HG03095 (cell line): Measurements from ENCODE around the gene GABRA1.

Experiments used
- ATAC-seq: cut with Tn5 transposase; IDR thresholded peaks from one replicate; pipeline ENCODE4 v1.9.1; 2021; ENCODE audit warnings: moderate library complexity; ENCODE audit not compliant: unreplicated experiment

The GABRA1 gene

DNA sequence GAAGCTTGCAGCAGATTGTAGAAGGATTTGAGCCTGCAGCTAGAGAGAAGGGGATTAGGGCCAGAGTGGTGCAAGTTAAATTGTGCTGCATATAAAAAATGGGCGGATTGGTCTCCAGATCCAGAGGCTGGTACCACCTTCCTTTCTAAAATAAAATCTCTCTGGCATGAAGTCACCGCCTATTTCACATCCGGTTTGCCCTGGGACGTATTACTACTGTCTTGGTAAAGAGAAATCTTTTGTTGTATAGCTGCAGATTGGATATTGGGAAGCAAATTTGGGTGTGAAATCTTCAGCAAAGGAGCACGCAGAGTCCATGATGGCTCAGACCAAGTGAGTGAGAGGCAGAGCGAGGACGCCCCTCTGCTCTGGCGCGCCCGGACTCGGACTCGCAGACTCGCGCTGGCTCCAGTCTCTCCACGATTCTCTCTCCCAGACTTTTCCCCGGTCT is at the start of gene GABRA1:
Gene GABRA1 (plus strand): TSS at position 180 of the 451 bp plus-strand sequence. CDS start 2,691 bp downstream, outside the sequence.
- ATAC-seq: no peak

DNA sequence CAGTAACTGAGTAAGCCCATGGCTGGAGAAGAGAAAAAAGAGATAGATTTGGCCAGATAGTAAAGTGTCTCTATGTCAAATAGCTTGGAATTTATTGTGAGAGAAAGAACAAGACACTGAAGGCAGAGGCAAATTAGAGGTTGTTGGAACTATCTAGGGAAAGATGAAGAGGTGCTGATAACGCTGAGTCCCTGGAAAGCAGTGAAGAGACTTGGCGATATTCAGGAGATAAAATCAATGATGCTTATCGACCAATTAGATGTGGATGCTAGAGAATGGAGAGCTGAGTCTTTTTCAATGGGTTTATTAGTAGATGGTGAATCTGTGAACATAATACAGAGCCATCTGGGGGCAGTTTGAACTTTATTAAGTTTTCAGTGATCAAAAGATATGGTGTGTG is 48.6 kb upstream of the GABRA1 start:
- ATAC-seq: no peak

DNA sequence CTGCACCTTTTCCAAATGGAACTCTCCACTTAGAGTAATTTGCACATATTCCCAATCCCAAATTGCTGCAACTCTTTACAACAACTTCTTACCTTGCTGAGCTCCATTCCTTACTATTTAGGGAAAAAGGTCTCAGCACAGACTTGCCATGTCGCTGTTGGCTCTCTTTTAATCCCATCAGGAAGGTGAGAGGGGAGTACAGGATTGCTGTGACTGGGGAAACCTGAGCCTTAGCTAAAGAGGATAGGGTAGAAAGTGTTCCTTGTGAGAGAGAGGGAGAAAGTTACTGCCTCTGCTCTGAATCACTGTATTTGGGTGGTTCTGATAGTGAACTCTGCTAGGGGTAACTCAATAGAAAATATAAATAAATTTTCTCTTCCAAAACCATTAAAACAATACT is 43.7 kb upstream of the GABRA1 start:
- no peak for ATAC-seq

DNA sequence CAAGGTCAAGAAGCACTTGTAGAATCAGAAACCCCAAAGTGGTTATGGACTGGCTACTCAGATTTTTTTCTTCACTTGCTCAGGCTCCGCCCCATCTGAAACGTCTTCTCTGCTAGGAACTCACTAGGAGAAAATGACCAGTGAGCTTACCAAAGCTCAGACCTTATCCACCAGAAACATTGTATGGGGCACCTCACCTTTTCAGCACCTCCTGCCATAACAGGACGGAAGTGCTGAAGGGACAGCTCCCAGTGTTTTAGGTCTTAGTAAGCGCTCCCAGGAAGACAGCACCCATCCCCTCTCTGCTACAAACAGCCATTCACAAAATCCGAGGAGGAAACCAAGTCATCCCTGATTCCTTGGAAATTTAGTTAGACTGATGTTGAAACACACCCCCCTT is 1.2 kb upstream of the GABRA1 start:
- ATAC-seq: no peak

DNA sequence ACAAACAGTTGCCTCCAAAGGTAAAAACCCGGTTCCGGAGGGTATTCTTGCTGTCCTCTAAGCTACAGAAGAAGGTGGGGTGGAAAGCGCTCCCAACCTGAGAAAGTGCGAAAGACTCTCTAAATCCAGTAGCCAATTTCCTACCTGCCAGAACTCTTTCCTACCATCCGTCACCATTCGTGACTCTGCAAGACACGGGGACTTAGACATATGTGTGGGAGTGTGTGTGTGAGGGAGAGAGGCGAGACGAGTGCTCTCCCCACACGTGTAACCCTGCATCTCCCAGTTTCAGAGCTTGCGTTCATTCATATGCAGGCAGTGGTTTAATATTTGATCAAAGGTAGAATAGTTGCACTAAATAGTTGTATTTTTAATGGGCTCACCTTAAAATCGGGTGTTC is 473 bp upstream of the GABRA1 start:
- no peak for ATAC-seq

DNA sequence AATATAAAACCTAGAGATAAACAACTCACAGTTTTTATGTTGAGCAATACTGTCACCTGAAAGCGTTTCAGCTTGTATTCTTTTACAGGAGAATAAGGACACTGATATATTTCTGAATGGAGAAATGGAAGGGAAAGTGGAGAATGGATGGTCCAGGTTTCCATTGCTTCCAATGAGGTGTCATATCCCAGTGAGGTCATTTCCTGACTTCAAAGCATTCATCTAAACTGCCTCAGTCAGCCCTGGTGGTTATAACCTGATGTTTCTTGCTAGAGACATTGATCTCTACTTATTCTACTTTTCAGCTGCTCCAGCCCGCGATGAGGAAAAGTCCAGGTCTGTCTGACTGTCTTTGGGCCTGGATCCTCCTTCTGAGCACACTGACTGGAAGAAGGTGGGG is 2.6 kb downstream of the GABRA1 start:
- no peak for ATAC-seq

DNA sequence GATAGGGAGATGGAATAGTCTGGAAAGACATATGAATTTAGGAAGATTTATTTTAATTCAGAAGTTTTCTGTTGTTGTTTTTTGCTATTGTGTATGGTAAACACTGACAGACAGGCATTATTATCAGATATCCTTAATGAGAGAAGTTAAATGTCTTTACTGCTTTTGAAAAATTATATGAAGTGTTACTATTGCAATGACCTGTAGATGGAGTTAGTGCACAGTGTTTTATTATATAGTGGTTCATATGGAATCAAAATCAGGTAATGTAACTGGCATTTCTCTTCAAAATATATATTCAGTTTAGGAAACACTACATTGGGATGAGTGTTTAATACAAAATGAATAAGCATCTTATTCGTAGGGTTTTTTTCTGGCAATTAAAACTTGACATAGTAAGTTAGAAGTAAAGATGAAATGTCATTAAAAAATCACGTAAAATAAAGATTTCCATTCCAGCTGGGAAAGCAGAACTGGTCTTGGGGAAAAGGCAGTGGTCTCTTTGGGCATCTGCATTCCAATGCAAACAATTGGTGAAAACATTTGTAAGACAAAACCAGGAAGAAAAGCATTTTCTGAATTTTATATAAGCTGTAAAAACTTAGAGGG is 3.9 kb downstream of the GABRA1 start:
- no peak for ATAC-seq

DNA sequence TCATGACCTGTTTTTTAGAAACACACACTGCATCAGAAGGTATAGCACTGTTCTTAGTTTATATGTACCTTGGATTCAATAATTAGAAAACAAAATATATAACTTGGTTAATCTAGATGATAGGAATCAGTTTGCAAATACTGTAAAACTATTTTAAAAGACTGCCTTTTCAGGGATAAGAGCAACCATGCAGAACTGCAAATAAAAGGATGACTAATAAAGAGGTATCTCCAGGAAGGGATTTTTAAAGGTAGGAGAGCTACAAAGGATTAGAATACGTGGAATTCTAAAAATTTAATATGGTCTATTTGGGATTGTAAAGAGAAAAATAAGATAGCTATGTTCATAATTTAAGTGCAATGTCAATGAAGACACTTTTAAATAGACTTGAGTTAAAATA is 9.4 kb downstream of the GABRA1 start:
- no peak for ATAC-seq

DNA sequence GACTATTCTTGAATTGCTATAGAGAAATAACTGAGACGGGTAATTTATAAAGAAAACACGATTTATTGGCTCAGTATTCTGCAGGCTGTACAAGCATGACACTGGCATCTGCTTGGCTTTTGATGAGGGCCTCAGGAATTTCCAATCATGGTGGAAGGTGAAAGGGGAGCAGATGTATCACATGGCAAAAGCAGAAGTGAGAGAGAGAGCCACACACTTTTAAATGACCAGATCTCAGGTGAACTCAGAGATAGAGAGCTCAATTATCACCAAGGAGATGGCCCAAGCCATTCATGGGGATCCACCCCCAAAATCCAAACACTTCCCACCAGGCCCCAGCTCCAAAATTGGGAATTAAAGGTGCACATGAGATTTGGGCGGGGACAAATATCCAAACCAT is 15.3 kb downstream of the GABRA1 start:
- no peak for ATAC-seq

DNA sequence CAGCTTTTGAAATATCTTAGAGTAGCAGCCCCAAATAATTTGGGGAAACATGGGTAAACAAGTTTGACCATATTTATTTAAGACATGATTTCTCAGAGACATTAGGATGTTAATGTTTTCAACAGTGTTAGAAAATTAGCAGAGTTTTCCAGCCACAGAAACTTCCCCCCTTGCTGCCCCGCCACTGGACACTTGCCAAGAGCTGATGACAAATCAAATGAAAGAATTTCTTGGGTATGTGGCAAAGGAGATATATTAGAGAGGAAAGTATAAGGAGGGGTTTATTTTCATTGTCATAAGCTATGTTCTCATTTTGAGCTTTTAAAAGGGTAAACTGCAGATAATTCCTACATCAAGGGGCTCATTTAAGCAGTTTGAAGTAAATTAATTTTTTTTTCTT is 15.9 kb downstream of the GABRA1 start:
- ATAC-seq: no peak

DNA sequence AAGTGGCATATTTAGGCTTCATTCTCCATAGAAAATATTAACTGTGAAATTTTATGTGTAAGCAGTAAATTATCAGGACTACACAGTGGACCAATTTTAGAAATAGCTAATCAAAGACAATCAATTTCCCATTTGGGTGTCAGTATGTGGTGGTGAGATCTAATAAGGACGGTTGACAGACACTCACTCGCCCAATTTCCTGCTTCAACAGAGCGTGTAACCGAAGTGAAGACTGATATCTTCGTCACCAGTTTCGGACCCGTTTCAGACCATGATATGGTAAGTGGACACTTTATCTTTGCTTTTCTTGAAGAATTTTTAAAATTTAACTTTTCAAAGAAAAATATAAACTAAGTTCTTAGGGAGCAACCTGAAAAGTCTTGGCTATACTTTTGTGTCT is 17.6 kb downstream of the GABRA1 start:
- ATAC-seq: no peak

DNA sequence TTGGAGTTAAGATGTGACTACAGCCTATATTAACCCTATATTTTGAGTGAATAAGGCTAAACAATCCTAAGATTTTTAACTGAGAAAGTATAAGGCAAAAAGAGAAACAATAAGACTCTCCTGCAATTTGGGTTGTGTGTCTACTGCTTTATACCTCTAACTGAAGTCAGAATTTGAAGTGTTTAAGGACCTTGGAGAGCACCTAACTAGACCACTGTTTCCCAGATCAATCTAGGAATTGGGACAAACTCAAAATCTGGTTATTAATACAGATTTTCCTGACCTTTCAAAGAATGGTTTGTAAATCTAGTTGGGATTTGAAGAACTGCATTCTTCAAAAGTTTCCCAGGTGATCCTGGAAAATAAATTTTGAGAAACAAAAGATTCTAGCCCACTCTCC is 42.1 kb downstream of the GABRA1 start:
- ATAC-seq: no peak

DNA sequence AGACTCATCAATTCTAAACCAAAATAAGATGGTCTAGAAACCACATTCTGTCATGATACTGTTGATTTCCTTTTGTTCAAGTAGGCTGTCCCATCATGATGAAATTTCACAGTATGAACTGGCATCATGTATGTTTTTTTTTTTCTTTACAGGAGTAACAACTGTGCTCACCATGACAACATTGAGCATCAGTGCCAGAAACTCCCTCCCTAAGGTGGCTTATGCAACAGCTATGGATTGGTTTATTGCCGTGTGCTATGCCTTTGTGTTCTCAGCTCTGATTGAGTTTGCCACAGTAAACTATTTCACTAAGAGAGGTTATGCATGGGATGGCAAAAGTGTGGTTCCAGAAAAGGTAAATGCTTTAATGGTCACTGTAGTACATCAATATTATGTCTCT is 47.6 kb downstream of the GABRA1 start:
- no peak for ATAC-seq

DNA sequence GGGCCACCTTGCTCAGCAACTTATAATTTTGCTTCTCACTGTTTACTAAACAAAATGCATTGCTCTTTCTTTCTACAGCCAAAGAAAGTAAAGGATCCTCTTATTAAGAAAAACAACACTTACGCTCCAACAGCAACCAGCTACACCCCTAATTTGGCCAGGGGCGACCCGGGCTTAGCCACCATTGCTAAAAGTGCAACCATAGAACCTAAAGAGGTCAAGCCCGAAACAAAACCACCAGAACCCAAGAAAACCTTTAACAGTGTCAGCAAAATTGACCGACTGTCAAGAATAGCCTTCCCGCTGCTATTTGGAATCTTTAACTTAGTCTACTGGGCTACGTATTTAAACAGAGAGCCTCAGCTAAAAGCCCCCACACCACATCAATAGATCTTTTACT is 49.1 kb downstream of the GABRA1 start:
- no peak for ATAC-seq

DNA sequence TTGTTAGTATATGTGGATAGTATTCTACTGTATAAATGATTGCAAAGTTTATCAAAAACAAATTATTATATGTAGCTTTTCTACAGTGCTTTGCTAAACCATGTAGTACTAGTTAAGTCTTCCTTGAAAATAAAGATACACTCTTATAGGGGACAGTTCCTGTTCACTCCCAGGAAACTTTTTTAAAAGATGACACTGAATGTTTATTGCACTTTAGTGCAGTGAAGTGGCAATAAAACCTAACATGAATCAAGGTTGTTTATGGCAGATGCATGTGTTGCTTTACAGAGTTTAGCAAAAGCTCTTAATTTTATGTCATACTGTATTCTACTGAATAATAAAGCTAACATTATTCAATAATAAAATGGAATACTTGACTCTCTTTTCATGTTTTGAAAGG is 51.7 kb downstream of the GABRA1 start:
- no peak for ATAC-seq

DNA sequence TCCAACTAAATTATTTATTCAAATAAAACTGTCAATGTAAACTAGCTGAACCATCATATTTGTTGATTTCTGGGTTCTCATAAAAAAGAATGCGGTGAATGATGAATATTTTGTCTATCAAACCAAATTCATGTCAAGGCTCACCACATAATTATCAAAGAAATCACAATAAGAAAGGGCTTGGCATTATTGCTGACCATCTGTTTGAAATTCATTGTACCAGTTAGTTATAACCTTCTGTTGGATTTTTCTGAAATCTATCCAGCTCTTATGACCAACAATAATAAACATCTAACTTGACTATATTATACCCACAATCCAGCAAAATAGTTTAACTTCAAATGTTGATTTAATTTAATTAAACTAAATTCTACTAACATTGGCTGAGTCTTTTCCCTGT is 53.1 kb downstream of the GABRA1 start:
- no peak for ATAC-seq

DNA sequence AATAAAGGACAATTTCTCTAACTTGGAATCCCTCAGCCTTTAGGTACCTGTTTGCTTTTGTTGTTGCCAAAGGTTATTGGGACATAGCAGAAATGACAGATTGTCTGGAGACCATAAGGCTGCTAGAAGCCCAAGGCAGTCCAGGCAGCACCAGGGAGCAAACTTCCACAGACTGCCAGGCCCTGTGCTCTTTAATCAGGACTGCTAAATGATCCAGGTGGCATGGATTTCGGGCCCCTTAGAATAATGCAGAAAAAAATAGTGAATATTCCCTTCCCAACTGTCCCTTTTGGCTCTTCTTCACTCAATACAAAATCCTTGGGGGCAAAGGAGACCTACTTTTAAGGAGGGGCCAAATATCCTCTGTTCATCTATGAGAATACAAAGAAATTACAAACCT is 73.9 kb downstream of the GABRA1 start:
- ATAC-seq: no peak

DNA sequence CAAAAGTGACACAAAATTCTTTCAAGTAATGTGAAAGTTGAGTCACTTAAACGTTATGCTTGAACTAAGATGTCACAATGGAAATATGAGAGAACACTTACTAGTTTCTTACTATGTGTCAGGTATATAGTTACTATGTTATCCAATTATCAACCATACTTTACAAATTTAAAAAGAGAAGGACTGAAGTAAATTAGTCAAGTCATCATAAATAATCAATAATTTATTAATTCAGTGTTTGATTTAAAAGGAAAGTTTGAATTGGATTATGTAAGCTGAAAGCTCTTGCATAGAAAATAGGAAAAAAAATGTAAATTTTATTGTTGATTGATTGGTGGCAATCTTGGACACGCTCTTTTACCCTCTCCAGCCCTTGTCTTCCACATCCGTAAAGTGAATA is 76.3 kb downstream of the GABRA1 start:
- no peak for ATAC-seq

DNA sequence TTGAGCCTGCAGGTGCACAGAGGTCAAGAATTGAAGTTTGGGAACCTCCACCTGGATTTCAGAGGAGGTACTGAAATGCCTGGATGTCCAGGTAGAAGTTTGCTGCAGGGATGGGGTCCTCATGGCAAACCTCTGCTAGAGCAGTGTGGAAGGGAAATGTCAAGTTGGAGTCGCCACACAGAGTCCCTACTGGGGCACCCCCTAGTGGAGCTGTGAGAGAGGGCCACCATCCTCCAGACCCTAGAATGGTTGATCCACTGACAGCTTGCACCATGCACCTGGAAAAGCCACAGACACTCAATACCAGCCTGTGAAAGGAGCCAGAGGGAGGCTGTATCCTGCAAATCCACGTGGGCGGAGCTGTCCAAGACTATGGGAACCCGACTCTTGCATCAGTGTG is 78.0 kb downstream of the GABRA1 start:
- ATAC-seq: no peak

DNA sequence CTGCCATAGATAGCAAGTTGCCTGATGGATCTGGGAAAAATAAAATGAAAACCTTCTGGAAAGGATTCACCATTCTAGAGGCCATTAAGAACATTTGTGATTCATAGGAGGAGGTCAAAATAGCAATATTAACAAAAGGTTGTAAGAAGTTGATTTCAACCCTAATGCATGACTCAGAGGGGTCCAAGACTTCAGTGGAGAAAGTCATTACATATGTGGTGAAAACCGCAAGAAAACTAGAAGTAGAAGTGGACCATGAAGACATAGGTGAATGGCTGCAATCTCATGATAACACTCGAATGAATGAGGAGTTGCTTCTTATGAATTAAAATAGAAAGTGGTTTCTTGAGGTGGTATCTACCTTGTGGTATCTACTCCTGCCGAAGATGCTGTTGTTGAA is 86.6 kb downstream of the GABRA1 start:
- no peak for ATAC-seq

DNA sequence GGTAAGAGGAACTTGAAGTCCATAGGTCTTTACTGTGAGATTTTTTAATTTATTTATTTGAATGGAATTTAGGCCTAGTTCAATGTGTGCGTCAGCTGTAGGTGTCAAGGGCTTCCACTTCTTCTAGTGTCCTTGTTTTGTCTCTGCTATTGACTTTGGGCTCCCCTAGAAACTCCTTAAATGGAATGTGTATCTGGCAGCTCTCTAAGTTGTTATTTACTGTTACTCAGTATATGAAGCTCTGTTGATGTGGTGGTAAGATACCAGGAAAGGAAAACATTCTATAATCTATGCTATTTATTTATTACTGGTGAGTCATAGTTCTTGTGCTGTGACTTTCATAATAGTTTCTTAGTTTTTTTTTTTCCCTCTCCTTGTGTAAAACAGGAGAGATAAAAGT is 97.1 kb downstream of the GABRA1 start:
- no peak for ATAC-seq

DNA sequence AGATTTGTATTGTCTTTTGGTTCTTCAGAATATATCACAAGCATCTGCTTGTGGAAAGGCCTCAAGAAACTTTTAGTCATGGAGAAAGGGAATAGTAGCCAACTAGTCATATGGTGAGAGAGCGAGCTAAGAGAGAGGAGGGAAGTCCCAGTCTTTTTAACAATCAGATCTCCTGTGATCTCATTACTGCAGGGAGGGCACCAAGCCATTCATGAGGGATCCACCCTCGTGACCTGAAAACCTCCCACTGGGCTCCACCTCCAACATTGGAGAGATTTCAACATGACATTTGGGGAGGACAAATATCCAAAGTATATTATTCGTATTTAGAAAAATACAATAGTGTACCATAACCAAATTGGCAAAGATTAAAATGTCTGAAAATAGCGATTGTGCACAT is 99.0 kb downstream of the GABRA1 start:
- no peak for ATAC-seq
